ENCODE data around the gene RNF169. TPM values are rescaled to one million over a fixed set of nuclear protein-coding genes. Genes with fewer than 3 reads are reported as not detected.

RNF169 gene
- total and polyA plus RNA-seq, 2 of the 4 experiments (the other 2 are of a cell fraction) = 3.6 to 23.3 TPM

DNA sequence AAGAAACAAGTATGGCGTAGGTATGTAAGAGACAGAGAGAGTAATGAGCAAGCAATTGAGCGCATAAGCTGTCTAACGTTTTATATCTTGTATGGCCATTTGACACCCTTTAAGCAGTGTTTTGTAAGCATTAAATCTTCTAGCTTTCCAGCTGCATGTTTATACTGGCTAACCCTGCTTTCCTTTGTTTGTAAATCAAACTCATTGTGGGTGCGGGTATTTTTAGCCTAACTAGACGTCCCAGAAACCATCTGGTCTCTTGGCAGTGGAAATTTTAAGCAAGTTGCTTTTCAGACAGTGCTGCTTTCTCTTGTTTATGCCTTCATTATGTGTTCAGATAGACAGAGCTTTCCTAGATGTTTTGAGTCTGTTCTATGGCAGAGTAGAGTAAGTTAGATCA lies 73.5 kb downstream of the RNF169 start:
- peaks cover 11% of the 10 kb centered on the region; the same call in 1 of the 2 replicates for H3K36me3 ChIP-seq (ENCODE audit: control insufficient read depth, insufficient read depth, low read length)
- peak overlapping the region; percentile 45; the same call in 1 of the 3 replicates for H2BK15ac ChIP-seq (ENCODE audit: low read depth, low read length)
- peak overlapping the region; percentile 55; the same call in 1 of the 2 replicates for H4K5ac ChIP-seq (ENCODE audit: low read depth, low read length)
- H3K27ac ChIP-seq (ENCODE audit: insufficient read depth, low read length) = peak overlapping the region; percentile 84; the same call in 1 of the 2 replicates
- no peak overlapping the region for H3K56ac ChIP-seq (ENCODE audit: extremely low read depth, insufficient read depth, low read length)
- ChIA-PET CTCF (interaction anchor here (0.8 to 1.1 kb wide), 2 partner anchors 120 to 369 kb away, joined by 3 read pairs; no protein-coding TSS in a partner anchor), POLR2A (ENCODE audit: unreplicated experiment) (no interaction called here)
- H4K91ac ChIP-seq (ENCODE audit: insufficient read depth, low read depth, low read length) = no peak overlapping the region
- H3K4ac ChIP-seq (ENCODE audit: low read depth, low read length) = peak overlapping the region; percentile 57
- no peaks in the 10 kb centered on the region for H3K27me3 ChIP-seq (ENCODE audit: control insufficient read depth, insufficient read depth, low read length)
- H3K14ac ChIP-seq (replicated peaks; ENCODE audit: low read depth, low read length) = peak overlapping the region; percentile 56
- peaks cover 29 to 55% of the 10 kb centered on the region in 2 experiments for H3K79me1 ChIP-seq (ENCODE audit: low read depth in 1 of 2, low read length in 2 of 2)
- no peak overlapping the region for H2AK9ac ChIP-seq (replicated peaks; ENCODE audit: low read depth, low read length, poor library complexity)
- peak overlapping the region; percentile 55; the same call in 1 of the 2 replicates for H3K23ac ChIP-seq (ENCODE audit: low read depth, low read length)
- peak overlapping the region; percentile 44; the same call in 1 of the 2 replicates for H2AK5ac ChIP-seq (ENCODE audit: low read depth, low read length)
- H2BK120ac ChIP-seq (ENCODE audit: low read depth, low read length) = peak overlapping the region; percentile 54; the same call in 1 of the 2 replicates
- peak overlapping the region; percentile 22; the same call in 1 of the 2 replicates for H2BK20ac ChIP-seq (ENCODE audit: low read depth, low read length)
- H3K4me1 ChIP-seq (ENCODE audit: control insufficient read depth, insufficient read depth, low read length) = peaks cover 19% of the 10 kb centered on the region
- dilution Hi-C loops (cut with HindIII; ENCODE audit: low sequenced_read_pairs, unreplicated experiment) (no loop called here), intact Hi-C loops (cut with micrococcal nuclease) (no loop called here), in situ Hi-C loops (cut with MboI; ENCODE audit: low sequenced_read_pairs) (no loop called here)
- ATAC-seq (ENCODE audit: low read depth) (peak; percentile 60), DNase-seq (peak; percentile 94)
- H4K20me1 ChIP-seq (ENCODE audit: insufficient read depth, low read length) = peaks cover 10% of the 10 kb centered on the region; the same call in 1 of the 2 replicates
- peak overlapping the region; percentile 58 for H2BK5ac ChIP-seq (ENCODE audit: low read depth, low read length, poor library complexity, severe bottlenecking)
- WGBS, 2 experiments (ENCODE audit: extremely low coverage in 2 of 2, insufficient read length in 1 of 2) = no CpG with 5 or more reads among the region's 5 CpGs
- peak overlapping the region in 1 of 2 experiments; percentile 60; a peak in 2 of 4 replicates for H4K8ac ChIP-seq (ENCODE audit: low read depth in 2 of 2, low read length in 2 of 2)
- TF ChIP-seq RAD21 (IDR thresholded peaks at IDR 0.05; ENCODE audit: low read length) (no peak), SMC3 (IDR thresholded peaks at IDR 0.05; ENCODE audit: low read depth, low read length) (no peak), MAFK (IDR thresholded peaks at IDR 0.05; ENCODE audit: low read depth, low read length) (no peak), POLR2A (IDR thresholded peaks at IDR 0.05; ENCODE audit: low read depth, low read length) (no peak), FOS (IDR thresholded peaks at IDR 0.05; ENCODE audit: low read depth, low read length) (no peak), MAZ (IDR thresholded peaks at IDR 0.05; ENCODE audit: borderline replicate concordance, low read depth, low read length) (no peak), CHD1 (IDR thresholded peaks at IDR 0.05; ENCODE audit: low read depth, low read length) (no peak), RCOR1 (IDR thresholded peaks at IDR 0.05; ENCODE audit: insufficient replicate concordance, low read length) (no peak), CEBPB (IDR thresholded peaks at IDR 0.05; ENCODE audit: low read depth, low read length) (no peak)
- TF ChIP-seq, protein P1, sequence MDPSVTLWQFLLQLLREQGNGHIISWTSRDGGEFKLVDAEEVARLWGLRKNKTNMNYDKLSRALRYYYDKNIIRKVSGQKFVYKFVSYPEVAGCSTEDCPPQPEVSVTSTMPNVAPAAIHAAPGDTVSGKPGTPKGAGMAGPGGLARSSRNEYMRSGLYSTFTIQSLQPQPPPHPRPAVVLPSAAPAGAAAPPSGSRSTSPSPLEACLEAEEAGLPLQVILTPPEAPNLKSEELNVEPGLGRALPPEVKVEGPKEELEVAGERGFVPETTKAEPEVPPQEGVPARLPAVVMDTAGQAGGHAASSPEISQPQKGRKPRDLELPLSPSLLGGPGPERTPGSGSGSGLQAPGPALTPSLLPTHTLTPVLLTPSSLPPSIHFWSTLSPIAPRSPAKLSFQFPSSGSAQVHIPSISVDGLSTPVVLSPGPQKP (IDR thresholded peaks at IDR 0.05; ENCODE audit: borderline replicate concordance, low read depth, low read length) = no peak
- TF ChIP-seq, protein P2, sequence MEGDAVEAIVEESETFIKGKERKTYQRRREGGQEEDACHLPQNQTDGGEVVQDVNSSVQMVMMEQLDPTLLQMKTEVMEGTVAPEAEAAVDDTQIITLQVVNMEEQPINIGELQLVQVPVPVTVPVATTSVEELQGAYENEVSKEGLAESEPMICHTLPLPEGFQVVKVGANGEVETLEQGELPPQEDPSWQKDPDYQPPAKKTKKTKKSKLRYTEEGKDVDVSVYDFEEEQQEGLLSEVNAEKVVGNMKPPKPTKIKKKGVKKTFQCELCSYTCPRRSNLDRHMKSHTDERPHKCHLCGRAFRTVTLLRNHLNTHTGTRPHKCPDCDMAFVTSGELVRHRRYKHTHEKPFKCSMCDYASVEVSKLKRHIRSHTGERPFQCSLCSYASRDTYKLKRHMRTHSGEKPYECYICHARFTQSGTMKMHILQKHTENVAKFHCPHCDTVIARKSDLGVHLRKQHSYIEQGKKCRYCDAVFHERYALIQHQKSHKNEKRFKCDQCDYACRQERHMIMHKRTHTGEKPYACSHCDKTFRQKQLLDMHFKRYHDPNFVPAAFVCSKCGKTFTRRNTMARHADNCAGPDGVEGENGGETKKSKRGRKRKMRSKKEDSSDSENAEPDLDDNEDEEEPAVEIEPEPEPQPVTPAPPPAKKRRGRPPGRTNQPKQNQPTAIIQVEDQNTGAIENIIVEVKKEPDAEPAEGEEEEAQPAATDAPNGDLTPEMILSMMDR (conservative IDR thresholded peaks at IDR 0.05; ENCODE audit: low read depth, low read length) = no peak
- H2AFZ ChIP-seq (replicated peaks; ENCODE audit: low read length, poor library complexity) = no peak overlapping the region
- peak overlapping the region; percentile 48; the same call in 1 of the 2 replicates for H3K18ac ChIP-seq (ENCODE audit: low read depth, low read length)
- H3K9me1 ChIP-seq (ENCODE audit: insufficient read depth, low read length) = 0 out of 2 replicates have a peak, but pooled peaks cover 3% of the 10 kb centered on the region
- no peak overlapping the region for H3K9ac ChIP-seq (ENCODE audit: low read depth, low read length)
- H3K9me3 ChIP-seq (ENCODE audit: control insufficient read depth, insufficient read depth, low read length) = peaks cover 9% of the 10 kb centered on the region
- no peak overlapping the region for H3K4me3 ChIP-seq (ENCODE audit: insufficient read depth, low read depth, low read length)
- BruUV-seq (replicated peaks) = no TSS peak
- H3K4me2 ChIP-seq (ENCODE audit: low read depth, low read length) = peak overlapping the region; percentile 70
